Measurements from ENCODE around the gene FLT3LG. TPM values are rescaled to one million over a fixed set of nuclear protein-coding genes. Genes with fewer than 3 reads are reported as not detected.
A peak's percentile ranks its signal among the peaks of the same experiment; 100 is the strongest.

FLT3LG gene
- total and polyA plus RNA-seq, 9 of the 15 experiments (the other 6 are each of a cell fraction or from before 2014, with no cell fraction given), result 0.31 to 6.4 (median 1.1) TPM

DNA sequence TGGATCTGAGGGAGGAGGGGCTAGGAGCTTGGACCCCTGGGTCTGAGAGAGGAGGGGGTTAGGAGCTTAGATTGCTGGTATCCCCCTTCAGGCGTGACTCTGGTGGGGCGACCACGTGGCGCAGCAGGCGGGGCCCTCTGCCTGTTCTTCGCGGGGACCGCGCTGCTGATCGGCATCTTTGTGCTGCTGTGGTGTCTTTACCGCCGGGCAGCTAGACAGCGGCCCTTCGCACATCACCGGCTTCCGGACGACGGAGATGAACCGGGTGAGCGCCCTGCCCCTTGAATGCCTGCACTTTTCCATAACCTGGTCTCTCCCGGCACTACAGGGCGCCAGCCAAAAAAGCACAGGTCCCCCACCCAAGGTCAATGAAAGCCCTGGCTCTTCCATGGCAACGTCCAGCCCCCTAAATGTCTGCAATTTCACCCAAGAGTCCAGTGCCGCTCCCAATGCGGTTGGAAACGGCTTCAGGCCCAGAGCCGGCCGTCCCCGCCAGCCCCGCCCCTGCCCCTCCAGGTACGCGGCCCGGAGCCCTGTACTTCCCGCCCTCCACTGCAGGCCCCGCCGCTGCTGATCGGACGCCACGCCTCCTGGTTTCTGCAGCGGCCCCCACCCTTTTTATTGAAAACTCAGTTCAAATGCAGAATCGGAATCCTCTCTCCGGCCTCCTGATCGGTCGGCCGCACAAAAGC is 46.0 kb upstream of the FLT3LG start (continued):
- TF ChIP-seq, protein P1, sequence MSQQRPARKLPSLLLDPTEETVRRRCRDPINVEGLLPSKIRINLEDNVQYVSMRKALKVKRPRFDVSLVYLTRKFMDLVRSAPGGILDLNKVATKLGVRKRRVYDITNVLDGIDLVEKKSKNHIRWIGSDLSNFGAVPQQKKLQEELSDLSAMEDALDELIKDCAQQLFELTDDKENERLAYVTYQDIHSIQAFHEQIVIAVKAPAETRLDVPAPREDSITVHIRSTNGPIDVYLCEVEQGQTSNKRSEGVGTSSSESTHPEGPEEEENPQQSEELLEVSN (IDR thresholded peaks at IDR 0.05; ENCODE audit: borderline replicate concordance in 1 of 2, extremely low read depth in 1 of 2, insufficient read depth in 1 of 2, insufficient read length in 1 of 2, low read depth in 1 of 2, low read length in 1 of 2, poor library complexity in 1 of 2, severe bottlenecking in 1 of 2), result peak; percentile 93
- TF ChIP-seq, protein P2, sequence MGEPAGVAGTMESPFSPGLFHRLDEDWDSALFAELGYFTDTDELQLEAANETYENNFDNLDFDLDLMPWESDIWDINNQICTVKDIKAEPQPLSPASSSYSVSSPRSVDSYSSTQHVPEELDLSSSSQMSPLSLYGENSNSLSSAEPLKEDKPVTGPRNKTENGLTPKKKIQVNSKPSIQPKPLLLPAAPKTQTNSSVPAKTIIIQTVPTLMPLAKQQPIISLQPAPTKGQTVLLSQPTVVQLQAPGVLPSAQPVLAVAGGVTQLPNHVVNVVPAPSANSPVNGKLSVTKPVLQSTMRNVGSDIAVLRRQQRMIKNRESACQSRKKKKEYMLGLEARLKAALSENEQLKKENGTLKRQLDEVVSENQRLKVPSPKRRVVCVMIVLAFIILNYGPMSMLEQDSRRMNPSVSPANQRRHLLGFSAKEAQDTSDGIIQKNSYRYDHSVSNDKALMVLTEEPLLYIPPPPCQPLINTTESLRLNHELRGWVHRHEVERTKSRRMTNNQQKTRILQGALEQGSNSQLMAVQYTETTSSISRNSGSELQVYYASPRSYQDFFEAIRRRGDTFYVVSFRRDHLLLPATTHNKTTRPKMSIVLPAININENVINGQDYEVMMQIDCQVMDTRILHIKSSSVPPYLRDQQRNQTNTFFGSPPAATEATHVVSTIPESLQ (CRISPR knock-in tag; IDR thresholded peaks at IDR 0.05), result no peak
- TF ChIP-seq, protein P3, sequence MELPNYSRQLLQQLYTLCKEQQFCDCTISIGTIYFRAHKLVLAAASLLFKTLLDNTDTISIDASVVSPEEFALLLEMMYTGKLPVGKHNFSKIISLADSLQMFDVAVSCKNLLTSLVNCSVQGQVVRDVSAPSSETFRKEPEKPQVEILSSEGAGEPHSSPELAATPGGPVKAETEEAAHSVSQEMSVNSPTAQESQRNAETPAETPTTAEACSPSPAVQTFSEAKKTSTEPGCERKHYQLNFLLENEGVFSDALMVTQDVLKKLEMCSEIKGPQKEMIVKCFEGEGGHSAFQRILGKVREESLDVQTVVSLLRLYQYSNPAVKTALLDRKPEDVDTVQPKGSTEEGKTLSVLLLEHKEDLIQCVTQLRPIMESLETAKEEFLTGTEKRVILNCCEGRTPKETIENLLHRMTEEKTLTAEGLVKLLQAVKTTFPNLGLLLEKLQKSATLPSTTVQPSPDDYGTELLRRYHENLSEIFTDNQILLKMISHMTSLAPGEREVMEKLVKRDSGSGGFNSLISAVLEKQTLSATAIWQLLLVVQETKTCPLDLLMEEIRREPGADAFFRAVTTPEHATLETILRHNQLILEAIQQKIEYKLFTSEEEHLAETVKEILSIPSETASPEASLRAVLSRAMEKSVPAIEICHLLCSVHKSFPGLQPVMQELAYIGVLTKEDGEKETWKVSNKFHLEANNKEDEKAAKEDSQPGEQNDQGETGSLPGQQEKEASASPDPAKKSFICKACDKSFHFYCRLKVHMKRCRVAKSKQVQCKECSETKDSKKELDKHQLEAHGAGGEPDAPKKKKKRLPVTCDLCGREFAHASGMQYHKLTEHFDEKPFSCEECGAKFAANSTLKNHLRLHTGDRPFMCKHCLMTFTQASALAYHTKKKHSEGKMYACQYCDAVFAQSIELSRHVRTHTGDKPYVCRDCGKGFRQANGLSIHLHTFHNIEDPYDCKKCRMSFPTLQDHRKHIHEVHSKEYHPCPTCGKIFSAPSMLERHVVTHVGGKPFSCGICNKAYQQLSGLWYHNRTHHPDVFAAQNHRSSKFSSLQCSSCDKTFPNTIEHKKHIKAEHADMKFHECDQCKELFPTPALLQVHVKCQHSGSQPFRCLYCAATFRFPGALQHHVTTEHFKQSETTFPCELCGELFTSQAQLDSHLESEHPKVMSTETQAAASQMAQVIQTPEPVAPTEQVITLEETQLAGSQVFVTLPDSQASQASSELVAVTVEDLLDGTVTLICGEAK (IDR thresholded peaks at IDR 0.05), result peak; percentile 65
- TF ChIP-seq, protein P3 (CRISPR knock-in tag; IDR thresholded peaks at IDR 0.05), result no peak
- TF ChIP-seq ATF7 (IDR thresholded peaks at IDR 0.05) (peak; percentile 32; the same call in 1 of the 2 replicates), KDM5B (IDR thresholded peaks at IDR 0.05; ENCODE audit: insufficient replicate concordance, low read depth, low read length) (no peak), ZBTB7A (IDR thresholded peaks at IDR 0.05; ENCODE audit: borderline replicate concordance, control insufficient read depth, low read depth, low read length) (peak; percentile 77; the same call in 1 of the 2 replicates)
- TF ChIP-seq, protein P4, sequence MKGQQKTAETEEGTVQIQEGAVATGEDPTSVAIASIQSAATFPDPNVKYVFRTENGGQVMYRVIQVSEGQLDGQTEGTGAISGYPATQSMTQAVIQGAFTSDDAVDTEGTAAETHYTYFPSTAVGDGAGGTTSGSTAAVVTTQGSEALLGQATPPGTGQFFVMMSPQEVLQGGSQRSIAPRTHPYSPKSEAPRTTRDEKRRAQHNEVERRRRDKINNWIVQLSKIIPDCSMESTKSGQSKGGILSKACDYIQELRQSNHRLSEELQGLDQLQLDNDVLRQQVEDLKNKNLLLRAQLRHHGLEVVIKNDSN (CRISPR knock-in tag; IDR thresholded peaks at IDR 0.05), result peak; percentile 78
